Sigmoid colon (tissue), 7 donors: ENCODE measurements around the gene LIMS2. TPM values are rescaled to one million over a fixed set of nuclear protein-coding genes. Genes with fewer than 3 reads are reported as not detected.
A peak's percentile ranks its signal among the peaks of the same experiment; 100 is the strongest.

Source experiments
- DNase-seq: peaks from one replicate; pipeline ENCODE4 v3.0.0-alpha.2; 2019
- H3K27ac ChIP-seq, 4 donors: fragments of 200-600 bp; sonication (generic); one replicate each; pipeline ENCODE4 v1.5.1; 2016 to 2019; ENCODE audit warnings: mild to moderate bottlenecking in 1 of 4
- H3K27me3 ChIP-seq, 3 donors: fragments of 200-600 bp; sonication (generic); one replicate each; pipeline ENCODE4 v1.5.1; 2019; ENCODE audit warnings: mild to moderate bottlenecking in 1 of 3
- H3K36me3 ChIP-seq, 4 donors: fragments of 200-600 bp; sonication (generic); one replicate each; pipeline ENCODE4 v1.5.1; 2016 to 2019
- H3K4me1 ChIP-seq, 4 donors: fragments of 200-600 bp; sonication (generic); one replicate each; pipeline ENCODE4 v1.5.1; 2017 to 2019
- H3K4me3 ChIP-seq, 4 donors: fragments of 200-600 bp; sonication (generic); one replicate each; pipeline ENCODE4 v1.5.1; 2017 to 2019; ENCODE audit warnings: mild to moderate bottlenecking in 2 of 4, moderate library complexity in 1 of 4
- H3K9me3 ChIP-seq, 4 donors: fragments of 200-600 bp in 3 of 4; sonication (generic) in 3 of 4; one replicate each; pipeline versions ENCODE4 v1.5.1 to v1.6.1; 2013 to 2019
- CTCF ChIP-seq, 4 experiments: fragments of 450-650 bp in 3 of 4; fragments of 200-600 bp in 1 of 4; IDR thresholded peaks; one replicate each; pipeline ENCODE4 v1.5.1; 2016 to 2019; ENCODE audit warnings: antibody characterized with exemption in 4 of 4, mild to moderate bottlenecking in 3 of 4, moderate library complexity in 2 of 4
- EP300 ChIP-seq, 4 donors: sonication (generic); formaldehyde crosslinking; IDR thresholded peaks; one replicate each; pipeline ENCODE4 v1.6.1; 2017; ENCODE audit warnings: antibody characterized with exemption in 4 of 4
- POLR2A ChIP-seq, 2 donors: fragments of 450-650 bp; IDR thresholded peaks; one replicate each; pipeline ENCODE4 v1.6.1; 2016; ENCODE audit warnings: antibody characterized with exemption in 2 of 2, mild to moderate bottlenecking in 2 of 2, moderate library complexity in 2 of 2
- POLR2AphosphoS5 ChIP-seq, 4 donors: sonication (generic); formaldehyde crosslinking; IDR thresholded peaks; one replicate each; pipeline ENCODE4 v1.6.1; 2017; ENCODE audit warnings: antibody characterized with exemption in 4 of 4
- WGBS, 2 donors: extraction: QIAGEN DNeasy Blood & Tissue Kit; methylation state at CpG; one replicate each; pipeline ENCODE4 v1.1.7; 2013; 5-methylcytosine and 5-hydroxymethylcytosine counted together
- intact Hi-C: fragments of 100-400 bp; cut with DNase I; formaldehyde crosslinking; loops from one replicate; pipeline ENCODE4 v1.15.1; 2023
- polyA plus RNA-seq, 3 donors: library from polyadenylated mRNA; stranded (reverse); fragments of 200-250 nt; gene quantifications; one replicate each; pipeline ENCODE4 v1.2.3, GENCODE V29; 2013
- total RNA-seq, 4 donors: library from RNA; depleted of rRNA; stranded (reverse); fragments of >200 nt; gene quantifications; one replicate each; pipeline ENCODE4 v1.1.0, GENCODE V29; 2016
- donor health status: healthy with polysubstance abuse.
- donor health status: Bipolar disorder and iron deficiency.
- donor health status: healthy.

LIMS2 gene
- total and polyA plus RNA-seq, 7 donors = 3.2 to 357 (median 125) TPM

DNA sequence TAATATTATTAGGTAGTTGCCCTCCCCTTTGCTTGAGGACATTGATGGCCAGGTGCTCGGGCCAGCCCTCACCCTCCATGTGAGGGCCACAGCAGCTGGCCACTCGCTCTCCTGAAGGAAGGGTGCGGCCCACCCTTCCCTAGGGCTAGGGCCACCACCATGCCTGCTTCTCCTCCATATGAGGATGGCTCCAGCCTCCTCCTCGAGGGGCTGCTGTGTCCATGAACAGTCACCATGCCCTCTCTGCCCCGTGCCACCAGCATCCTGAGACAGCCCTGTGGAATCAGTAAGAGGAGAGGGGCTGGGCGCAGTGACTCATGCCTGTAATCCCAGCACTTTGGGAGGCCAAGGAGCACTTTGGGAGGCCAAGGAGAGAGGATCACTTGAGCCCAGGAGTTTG lies 27.0 kb downstream of the LIMS2 start:
- Histone ChIP-seq H3K9me3 (no peaks in the 10 kb centered on the region), H3K27ac (peak overlapping the region; percentile 78 to 97 (median 92)), H3K4me3 (peak overlapping the region in 1 of 4 donors; percentile 18), H3K27me3 (no peaks in the 10 kb centered on the region), H3K4me1 (peaks cover 0 to 99% (median 94%) of the 10 kb centered on the region in 4 donors), H3K36me3 (peaks cover 0 to 35% (median 7%) of the 10 kb centered on the region in 4 donors)
- TF ChIP-seq CTCF (IDR thresholded peaks at IDR 0.05) = no peak
- TF ChIP-seq POLR2A (IDR thresholded peaks at IDR 0.05) = no peak
- TF ChIP-seq POLR2AphosphoS5 (IDR thresholded peaks at IDR 0.05) = peak in 1 of 4 donors; percentile 7
- peak; percentile 62 for DNase-seq
- 80 to 86% methylated on average over 6 of the region's 6 CpGs for WGBS, 2 donors
- intact Hi-C loops = loop anchor here (2.0 to 5.0 kb wide), 2 partner anchors 14 to 49 kb away; no protein-coding TSS in a partner anchor

DNA sequence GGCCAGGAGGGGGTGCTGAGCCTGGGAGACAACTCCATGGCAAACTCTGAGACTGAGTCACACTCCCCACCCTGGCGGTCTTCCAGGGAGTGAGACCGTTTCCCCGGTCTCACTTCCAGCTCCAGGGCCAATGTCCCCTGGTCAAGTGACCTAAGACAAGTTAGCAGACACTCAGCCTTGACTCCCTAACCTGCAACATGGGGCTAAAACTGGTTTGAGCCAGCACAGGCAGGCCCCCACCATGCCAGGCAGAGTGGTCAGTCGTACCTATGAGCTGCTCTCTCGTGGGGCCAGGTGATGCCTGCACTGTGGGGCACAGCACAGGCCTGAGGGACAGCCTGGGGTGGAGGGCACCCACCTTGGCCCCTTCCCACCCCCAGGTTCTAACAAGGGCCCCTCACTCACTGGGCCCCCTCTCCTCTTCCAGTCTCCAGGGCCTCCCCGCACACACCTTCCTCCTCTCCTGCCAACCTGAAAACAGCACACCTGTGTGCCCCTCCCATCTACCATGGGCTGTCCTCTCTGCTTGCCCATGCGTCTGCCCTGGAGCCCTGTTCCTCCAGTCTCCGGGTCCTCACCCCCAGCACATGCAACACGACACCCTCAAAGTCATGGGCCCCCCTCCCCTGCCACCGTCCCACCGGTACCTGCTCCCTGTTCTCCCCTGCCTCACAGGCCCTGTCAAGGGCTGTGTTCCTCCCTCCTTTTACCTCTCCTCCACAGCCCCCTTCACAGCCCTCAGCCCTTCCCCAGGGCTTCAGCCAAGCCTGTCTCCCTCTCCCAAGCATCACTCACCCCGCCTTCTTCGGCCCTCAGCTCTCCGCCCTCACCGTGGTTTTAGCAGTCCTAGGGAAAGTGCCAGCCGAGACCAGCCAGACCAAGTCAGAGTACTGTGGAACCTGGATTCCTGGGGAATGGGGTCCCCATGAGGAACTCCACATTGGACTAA lies 27.8 kb downstream of the LIMS2 start:
- intact Hi-C loops = loop anchor here (2.0 to 5.0 kb wide), 2 partner anchors 13 to 50 kb away; no protein-coding TSS in a partner anchor
- Histone ChIP-seq H3K4me1 (peaks cover 0 to 99% (median 94%) of the 10 kb centered on the region in 4 donors), H3K27ac (peak overlapping the region; percentile 78 to 97 (median 92)), H3K36me3 (peaks cover 3 to 39% (median 9%) of the 10 kb centered on the region in 4 donors), H3K4me3 (peak overlapping the region in 1 of 4 donors; percentile 18), H3K27me3 (no peaks in the 10 kb centered on the region), H3K9me3 (no peaks in the 10 kb centered on the region)
- TF ChIP-seq POLR2AphosphoS5 (IDR thresholded peaks at IDR 0.05) (peak in 2 of 4 donors; percentile 24 to 25), CTCF (IDR thresholded peaks at IDR 0.05) (no peak), POLR2A (IDR thresholded peaks at IDR 0.05) (no peak)
- WGBS, 2 donors = 79 to 84% methylated on average over 16 of the region's 16 CpGs
- peak; percentile 75 for DNase-seq

DNA sequence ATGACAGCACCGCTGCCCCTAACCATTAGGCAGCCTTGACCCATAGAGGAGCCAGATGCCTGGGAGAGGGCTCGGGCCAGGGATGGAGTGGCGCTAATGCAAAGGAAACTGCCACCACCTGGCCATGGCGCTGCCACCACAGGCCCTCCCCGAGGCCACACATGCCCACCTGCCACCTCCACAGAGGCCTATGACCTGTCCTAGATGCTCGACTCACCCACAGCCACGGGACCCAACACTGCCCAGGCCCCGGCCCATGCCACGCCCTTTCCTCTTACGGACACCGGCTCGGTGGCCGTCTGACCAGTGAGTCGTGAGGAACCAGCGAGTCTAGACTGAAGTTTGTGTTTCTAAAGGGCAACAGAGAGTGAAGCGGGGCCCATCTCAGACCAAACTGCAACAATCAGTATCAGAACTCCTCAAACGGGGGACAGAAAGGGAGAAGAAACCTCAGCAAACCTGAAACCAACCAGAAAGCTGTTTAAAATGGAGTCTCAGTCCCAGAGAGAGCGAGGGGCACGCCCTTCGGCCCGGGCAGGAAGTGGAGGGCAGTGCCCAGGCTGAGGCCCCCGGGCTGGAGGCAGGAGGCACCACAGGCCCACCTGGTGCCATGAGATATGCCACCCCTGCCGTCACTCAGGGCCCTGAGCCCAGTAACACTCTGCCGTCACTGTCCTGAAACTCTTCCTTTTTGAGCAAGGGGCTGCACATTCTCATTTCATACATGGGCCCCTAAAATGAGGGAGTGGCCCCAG lies 28.7 kb downstream of the LIMS2 start:
- peak; percentile 66 for DNase-seq
- Histone ChIP-seq H3K4me3 (peak overlapping the region in 1 of 4 donors; percentile 18), H3K27me3 (no peaks in the 10 kb centered on the region), H3K9me3 (no peaks in the 10 kb centered on the region), H3K4me1 (peaks cover 0 to 99% (median 94%) of the 10 kb centered on the region in 4 donors), H3K27ac (peak overlapping the region; percentile 78 to 97 (median 92)), H3K36me3 (peaks cover 4 to 47% (median 16%) of the 10 kb centered on the region in 4 donors)
- intact Hi-C loops = loop anchor here (5.0 kb wide), 1 partner anchor 51 kb away; no protein-coding TSS in a partner anchor
- 70 to 77% methylated on average over 24 of the region's 24 CpGs for WGBS, 2 donors
- TF ChIP-seq CTCF (IDR thresholded peaks at IDR 0.05) (no peak), POLR2AphosphoS5 (IDR thresholded peaks at IDR 0.05) (peak in 2 of 4 donors; percentile 7 to 17)

DNA sequence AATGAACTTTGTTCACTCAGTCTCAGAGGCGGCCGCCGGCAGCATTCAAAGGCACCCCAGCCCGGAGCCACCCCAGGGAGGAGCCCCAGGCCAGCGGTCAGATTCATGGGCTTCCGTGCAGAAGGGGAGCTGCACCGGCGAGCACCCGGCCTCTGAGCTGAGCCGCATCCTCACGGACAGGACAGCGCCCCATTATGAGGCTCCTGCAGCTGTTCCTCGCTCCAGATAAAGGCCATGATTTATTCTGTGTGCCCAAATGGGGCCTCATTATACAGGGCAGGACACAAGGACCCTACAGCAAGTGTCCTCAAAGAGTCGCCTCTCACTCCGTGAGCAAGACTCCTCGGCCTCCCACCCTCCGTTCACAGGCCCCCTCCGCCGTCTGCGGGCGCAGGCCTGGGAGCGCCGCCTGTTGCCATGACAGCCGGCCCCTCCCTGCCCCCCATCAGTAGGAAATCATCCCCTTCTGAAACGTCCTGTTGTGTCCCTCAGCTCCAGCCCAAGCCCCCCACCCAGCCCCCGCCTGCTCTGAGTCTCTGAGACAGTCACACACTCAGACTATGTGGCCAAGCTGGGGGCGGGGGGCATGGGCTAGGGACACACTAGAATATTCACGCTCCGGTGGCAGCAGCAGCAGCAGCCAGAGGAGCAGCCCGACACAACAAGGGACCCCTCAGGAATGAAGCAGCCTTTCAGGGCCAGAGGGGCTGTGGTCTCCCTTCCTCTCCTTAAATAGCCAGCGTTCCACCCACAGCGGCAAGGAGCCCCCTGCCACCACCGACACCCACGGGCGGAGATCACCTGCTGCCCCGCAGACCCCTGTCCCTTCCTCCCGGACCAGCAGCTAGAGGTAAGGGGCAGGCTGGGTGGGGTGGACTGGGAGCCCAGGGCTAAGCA lies 29.7 kb downstream of the LIMS2 start, which contains the start of gene GPR17:
GPR17 (plus strand) TSS at position 759 of the 897 bp plus-strand sequence. CDS start 4,583 bp downstream, outside the sequence.
- H3K27me3 ChIP-seq = no peaks in the 10 kb centered on the region
- H3K27ac ChIP-seq = peak within 1 kb of the TSS; percentile 78 to 97 (median 92)
- 48 to 73% methylated on average over 37 of the region's 37 CpGs for WGBS, 2 donors
- intact Hi-C loops = loop anchor here (5.0 kb wide), 1 partner anchor 52 kb away; no protein-coding TSS in a partner anchor
- H3K4me1 ChIP-seq = peaks cover 0 to 99% (median 93%) of the 10 kb centered on the region in 4 donors
- peak within 1 kb of the TSS in 1 of 4 donors; percentile 18 for H3K4me3 ChIP-seq
- H3K36me3 ChIP-seq = peaks cover 11 to 57% (median 26%) of the 10 kb centered on the region in 4 donors
- DNase-seq = peak; percentile 70
- TF ChIP-seq EP300 (IDR thresholded peaks at IDR 0.05) = no peak
- peak in 1 of 4 donors; percentile 7 for TF ChIP-seq POLR2AphosphoS5 (IDR thresholded peaks at IDR 0.05)
- no peaks in the 10 kb centered on the region for H3K9me3 ChIP-seq
